Keratinocyte (primary cell): Measurements from ENCODE around the gene NFATC1. TPM values are rescaled to one million over a fixed set of nuclear protein-coding genes. Genes with fewer than 3 reads are reported as not detected.

Experiments
- DNase-seq: peaks from one replicate; pipeline ENCODE4 v3.0.0-alpha.2; 2011; ENCODE audit warnings: low read depth, missing footprints, low spot score
- FAIRE-seq: peaks from 2 replicates; lab custom pipeline; 2011; peaks lifted over from hg19 to GRCh38; lab: Jason Lieb, UNC
- H2AFZ ChIP-seq: 2 replicates; pipeline ENCODE4 v1.6.0; 2012; ENCODE audit warnings: low read length, control low read depth, inconsistent platforms; ENCODE audit not compliant: control insufficient read depth
- H3K27ac ChIP-seq: 2 replicates; pipeline ENCODE4 v1.5.1; 2011; ENCODE audit warnings: low read length; ENCODE audit not compliant: control insufficient read depth, insufficient read depth
- H3K27me3 ChIP-seq: 3 replicates; pipeline ENCODE4 v1.6.0; 2011; ENCODE audit warnings: low read length; ENCODE audit not compliant: control insufficient read depth, insufficient read depth; ENCODE audit errors: extremely low read depth
- H3K36me3 ChIP-seq, 2 experiments: 2 replicates in 1 of 2; 3 replicates in 1 of 2; pipeline ENCODE4 v1.5.1; 2011; ENCODE audit warnings: low read length in 2 of 2, mild to moderate bottlenecking in 1 of 2; ENCODE audit not compliant: control insufficient read depth in 2 of 2, insufficient read depth in 2 of 2; ENCODE audit errors: extremely low read depth in 1 of 2
- H3K4me1 ChIP-seq: 3 replicates; pipeline ENCODE4 v1.5.1; 2011; ENCODE audit warnings: low read length; ENCODE audit not compliant: control insufficient read depth, insufficient read depth; ENCODE audit errors: extremely low read depth
- H3K4me2 ChIP-seq: 3 replicates; pipeline ENCODE4 v1.6.0; 2011; ENCODE audit warnings: low read depth, low read length; ENCODE audit not compliant: control insufficient read depth, insufficient read depth; ENCODE audit errors: extremely low read depth
- H3K4me3 ChIP-seq, 3 experiments: fragments of 200-600 bp in 1 of 3; sonication (generic) in 1 of 3; 2 replicates in 2 of 3; 3 replicates in 1 of 3; pipeline ENCODE4 v1.5.1; 2011 to 2016; ENCODE audit warnings: low read length in 3 of 3, mild to moderate bottlenecking in 3 of 3, control low read depth in 2 of 3, inconsistent platforms in 1 of 3, low read depth in 1 of 3, mixed read lengths in 1 of 3, mixed run types in 1 of 3, moderate library complexity in 1 of 3; ENCODE audit not compliant: control insufficient read depth in 2 of 3, insufficient read depth in 2 of 3; ENCODE audit errors: extremely low read depth in 1 of 3
- H3K79me2 ChIP-seq: 2 replicates; pipeline ENCODE4 v1.6.0; 2012; ENCODE audit warnings: low read length; ENCODE audit not compliant: control insufficient read depth, insufficient read depth
- H3K9ac ChIP-seq: 3 replicates; pipeline ENCODE4 v1.6.0; 2011; ENCODE audit warnings: low read length; ENCODE audit not compliant: control insufficient read depth, insufficient read depth; ENCODE audit errors: extremely low read depth
- H3K9me1 ChIP-seq: 3 replicates; pipeline ENCODE4 v1.6.0; 2011; ENCODE audit warnings: low read length; ENCODE audit not compliant: control insufficient read depth, insufficient read depth; ENCODE audit errors: extremely low read depth
- H3K9me3 ChIP-seq: 2 replicates; pipeline ENCODE4 v1.5.1; 2012; ENCODE audit warnings: low read depth, low read length; ENCODE audit not compliant: control insufficient read depth
- H4K20me1 ChIP-seq: 3 replicates; pipeline ENCODE4 v1.6.0; 2011; ENCODE audit warnings: low read length; ENCODE audit not compliant: control insufficient read depth, insufficient read depth; ENCODE audit errors: extremely low read depth
- EZH2 ChIP-seq: IDR thresholded peaks from one replicate; pipeline ENCODE4 v1.6.1; 2012; ENCODE audit warnings: inconsistent platforms, mild to moderate bottlenecking, low read length, moderate library complexity
- dilution Hi-C: fragments of 300-500 bp; cut with MboI; formaldehyde crosslinking; loops from one replicate; pipeline ENCODE4 v1.7.0; 2020; ENCODE audit warnings: low sequenced_read_pairs; ENCODE audit not compliant: extremely low pct_ligation_motif_present
- polyA plus RNA-seq, 5 experiments: library from polyadenylated mRNA; depleted of rRNA in 3 of 5; stranded (reverse) in 3 of 5; stranded (forward) in 1 of 5; unstranded in 1 of 5; fragments of >200 nt; gene quantifications; 1 replicate in 1 of 5; 2 replicates in 3 of 5; 3 replicates in 1 of 5; pipeline versions ENCODE4 v1.2.1 to v1.2.3, GENCODE V29; 2011 to 2012; ENCODE audit warnings: missing spikeins in 2 of 5, low read depth in 1 of 5, low replicate concordance in 1 of 5
- TF ChIP-seq, protein P1 (sequence below), 3 experiments: IDR thresholded peaks in 1 of 3; conservative IDR thresholded peaks in 1 of 3; optimal IDR thresholded peaks in 1 of 3; 2 replicates in 2 of 3; 3 replicates in 1 of 3; pipeline versions ENCODE3 to v1.5.1; 2011; ENCODE audit warnings: low read length in 3 of 3, mild to moderate bottlenecking in 3 of 3, moderate library complexity in 2 of 3, control low read depth in 1 of 3, inconsistent platforms in 1 of 3; ENCODE audit not compliant: insufficient read depth in 2 of 3; ENCODE audit errors: extremely low read depth in 1 of 3

Gene NFATC1
- polyA plus RNA-seq, 1 donor (not counting 4 experiments of a cell fraction or from before 2014, with no cell fraction given) = 0.77 TPM

DNA sequence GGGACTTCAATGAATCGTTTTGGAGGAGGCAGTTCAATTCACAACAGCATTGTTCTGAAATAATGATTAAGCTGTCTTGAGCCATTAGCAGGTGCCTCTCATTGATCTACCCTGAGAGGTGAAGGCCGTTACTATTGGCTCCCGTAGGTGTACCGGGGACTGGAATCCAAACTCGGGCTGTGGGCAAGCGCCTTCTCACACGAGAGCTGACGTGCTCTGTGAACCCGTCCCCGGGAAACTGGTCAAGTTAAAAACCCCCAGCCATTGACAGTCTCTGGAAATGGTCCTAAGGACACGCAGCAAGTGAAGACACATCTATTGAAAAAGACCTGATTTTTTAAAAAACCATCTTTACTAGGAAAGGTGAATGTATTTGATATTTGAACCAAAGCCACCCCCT, 8.1 kb upstream of the NFATC1 start:
- Histone ChIP-seq H3K9me3 (no peaks in the 10 kb centered on the region), H3K36me3 (no peaks in the 10 kb centered on the region), H3K4me3 (no peak overlapping the region), H3K27me3 (peaks cover 37% of the 10 kb centered on the region), H3K4me1 (no peaks in the 10 kb centered on the region), H3K4me2 (no peak overlapping the region), H2AFZ (no peak overlapping the region), H3K79me2 (no peaks in the 10 kb centered on the region), H3K27ac (no peak overlapping the region), H4K20me1 (no peaks in the 10 kb centered on the region), H3K9me1 (peaks cover 2% of the 10 kb centered on the region), H3K9ac (no peak overlapping the region)
- TF ChIP-seq EZH2 = no peak
- TF ChIP-seq, protein P1, sequence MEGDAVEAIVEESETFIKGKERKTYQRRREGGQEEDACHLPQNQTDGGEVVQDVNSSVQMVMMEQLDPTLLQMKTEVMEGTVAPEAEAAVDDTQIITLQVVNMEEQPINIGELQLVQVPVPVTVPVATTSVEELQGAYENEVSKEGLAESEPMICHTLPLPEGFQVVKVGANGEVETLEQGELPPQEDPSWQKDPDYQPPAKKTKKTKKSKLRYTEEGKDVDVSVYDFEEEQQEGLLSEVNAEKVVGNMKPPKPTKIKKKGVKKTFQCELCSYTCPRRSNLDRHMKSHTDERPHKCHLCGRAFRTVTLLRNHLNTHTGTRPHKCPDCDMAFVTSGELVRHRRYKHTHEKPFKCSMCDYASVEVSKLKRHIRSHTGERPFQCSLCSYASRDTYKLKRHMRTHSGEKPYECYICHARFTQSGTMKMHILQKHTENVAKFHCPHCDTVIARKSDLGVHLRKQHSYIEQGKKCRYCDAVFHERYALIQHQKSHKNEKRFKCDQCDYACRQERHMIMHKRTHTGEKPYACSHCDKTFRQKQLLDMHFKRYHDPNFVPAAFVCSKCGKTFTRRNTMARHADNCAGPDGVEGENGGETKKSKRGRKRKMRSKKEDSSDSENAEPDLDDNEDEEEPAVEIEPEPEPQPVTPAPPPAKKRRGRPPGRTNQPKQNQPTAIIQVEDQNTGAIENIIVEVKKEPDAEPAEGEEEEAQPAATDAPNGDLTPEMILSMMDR (optimal IDR thresholded peaks at IDR 0.05 in 1 of 3, IDR thresholded peaks at IDR 0.05 in 1 of 3, conservative IDR thresholded peaks at IDR 0.05 in 1 of 3; ENCODE audit: extremely low read depth in 1 of 3, insufficient read depth in 2 of 3, low read length in 3 of 3) = no peak
- FAIRE-seq (no peak), DNase-seq (no peak)
- dilution Hi-C loops = no loop called here

GRCh38 chr18:79388043-79388442, 7.7 kb upstream of the NFATC1 start:
- no peaks in the 10 kb centered on the region for H3K36me3 ChIP-seq
- no peak overlapping the region for H3K4me3 ChIP-seq
- dilution Hi-C loops = no loop called here
- no peaks in the 10 kb centered on the region for H3K4me1 ChIP-seq
- H3K9ac ChIP-seq = no peak overlapping the region
- no peaks in the 10 kb centered on the region for H3K9me3 ChIP-seq
- no peak overlapping the region for H2AFZ ChIP-seq
- peaks cover 41% of the 10 kb centered on the region for H3K27me3 ChIP-seq
- H3K79me2 ChIP-seq = no peaks in the 10 kb centered on the region
- H3K9me1 ChIP-seq = peaks cover 2% of the 10 kb centered on the region
- H3K4me2 ChIP-seq = no peak overlapping the region
- no peaks in the 10 kb centered on the region for H4K20me1 ChIP-seq
- H3K27ac ChIP-seq = no peak overlapping the region
- FAIRE-seq (no peak), DNase-seq (no peak)
- no peak for TF ChIP-seq EZH2
- TF ChIP-seq, protein P1 (optimal IDR thresholded peaks at IDR 0.05 in 1 of 3, IDR thresholded peaks at IDR 0.05 in 1 of 3, conservative IDR thresholded peaks at IDR 0.05 in 1 of 3; ENCODE audit: extremely low read depth in 1 of 3, insufficient read depth in 2 of 3, low read length in 3 of 3) = no peak
